Activated T-helper 17 cell treated with anti-CD3 and anti-CD28 coated beads, Interleukin-2, amount 50 U/mL, for 72 hours (primary cell): ENCODE data around the gene GPR146. TPM values are rescaled to one million over a fixed set of nuclear protein-coding genes. Genes with fewer than 3 reads are reported as not detected.
A peak's percentile ranks its signal among the peaks of the same experiment; 100 is the strongest.
"Not testable (repeated sequence)": the region's sequence is repeated elsewhere in the genome, so short reads cannot be mapped to it uniquely, and the experiment has no call there.

Experiments
- ATAC-seq: fragments of 150-1000 bp; cut with Tn5 transposase; replicated peaks from 2 replicates; pipeline ENCODE4 v1.10.0; 2021; ENCODE audit warnings: mild to moderate bottlenecking, moderate library complexity
- H3K27ac Mint-ChIP-seq: one replicate; pipeline ENCODE4 v1.8.0; 2022; ENCODE audit warnings: mixed read lengths
- H3K27me3 Mint-ChIP-seq: one replicate; pipeline ENCODE4 v1.8.0; 2022; ENCODE audit warnings: mixed read lengths
- H3K36me3 Mint-ChIP-seq: one replicate; pipeline ENCODE4 v1.8.0; 2022; ENCODE audit warnings: low read depth, mild to moderate bottlenecking, mixed read lengths
- H3K4me1 Mint-ChIP-seq: one replicate; pipeline ENCODE4 v1.8.0; 2022; ENCODE audit warnings: mixed read lengths
- H3K4me3 Mint-ChIP-seq: one replicate; pipeline ENCODE4 v1.8.0; 2022; ENCODE audit warnings: mild to moderate bottlenecking, mixed read lengths
- H3K9me3 Mint-ChIP-seq: one replicate; pipeline ENCODE4 v1.8.0; 2022; ENCODE audit warnings: mixed read lengths
- total RNA-seq, 2 donors: library from RNA; stranded (reverse); gene quantifications; one replicate each; pipeline ENCODE4 v1.2.3, GENCODE V29; 2022

The GPR146 gene
- total RNA-seq, 2 donors from 2014 or later, result 2.0 to 14.9 TPM

- Mint-ChIP-seq H3K27ac (peak overlapping the region; percentile 55), H3K27me3 (no peaks in the 10 kb centered on the region), H3K4me3 (peak overlapping the region; percentile 70), H3K9me3 (no peaks in the 10 kb centered on the region), H3K4me1 (peaks cover 11% of the 10 kb centered on the region), H3K36me3 (no peaks in the 10 kb centered on the region)
- ATAC-seq, result peak; percentile 87
These were observed 16.1 kb upstream of the GPR146 start for GRCh38 chr7:1028044-1028770.

GRCh38 chr7:1028775-1029636 is 15.3 kb upstream of the GPR146 start:
- ATAC-seq, result peak; percentile 94
- Mint-ChIP-seq H3K4me1 (peaks cover 18% of the 10 kb centered on the region), H3K36me3 (no peaks in the 10 kb centered on the region), H3K4me3 (peak overlapping the region; percentile 70), H3K9me3 (no peaks in the 10 kb centered on the region), H3K27ac (peak overlapping the region; percentile 55), H3K27me3 (no peaks in the 10 kb centered on the region)

DNA sequence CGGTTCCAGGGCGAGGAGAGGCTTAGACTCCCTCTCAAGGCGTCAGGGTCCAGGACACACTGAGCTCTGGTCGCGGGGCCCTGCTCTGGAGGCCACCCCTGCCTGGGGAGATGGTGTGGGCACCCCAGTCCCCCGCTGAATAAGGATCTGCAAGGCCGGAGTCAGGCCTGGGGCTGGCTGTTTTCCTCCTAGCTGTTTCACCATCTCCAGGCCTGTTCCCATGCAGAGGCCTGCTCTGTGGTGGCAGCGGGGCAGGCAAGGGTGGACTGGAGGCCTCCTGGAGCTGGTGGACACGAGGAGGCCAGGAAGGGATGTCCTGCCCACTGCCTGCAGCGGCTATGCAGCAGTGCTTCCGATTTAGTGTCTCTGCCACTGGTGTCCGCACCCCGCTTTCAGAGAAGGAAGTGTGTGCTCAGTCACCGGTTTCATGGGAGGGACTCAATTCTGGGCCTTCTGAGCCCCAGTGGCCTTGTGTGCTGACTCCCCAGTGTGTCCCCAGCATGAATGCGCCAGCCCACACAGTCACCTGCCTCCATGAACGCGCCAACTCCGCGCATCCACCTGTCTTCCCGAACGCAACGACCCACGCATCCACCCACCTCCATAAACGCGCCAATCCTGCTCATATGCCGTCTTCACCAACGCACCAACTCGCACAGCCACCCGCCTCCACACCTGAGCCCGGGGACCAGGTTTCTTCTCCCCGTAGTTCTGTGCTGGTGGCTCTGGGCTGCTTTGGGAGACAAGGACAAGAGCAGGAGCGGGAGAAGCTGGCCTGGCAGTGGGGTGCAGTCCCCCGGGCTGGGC is 14.5 kb upstream of the GPR146 start:
- Mint-ChIP-seq H3K4me1 (peaks cover 22% of the 10 kb centered on the region), H3K36me3 (no peaks in the 10 kb centered on the region)

GRCh38 chr7:1030444-1031070 is 13.8 kb upstream of the GPR146 start:
- peaks cover 22% of the 10 kb centered on the region for H3K4me1 Mint-ChIP-seq
- no peaks in the 10 kb centered on the region for H3K36me3 Mint-ChIP-seq
- peak overlapping the region; percentile 35 for H3K27ac Mint-ChIP-seq
- no peak for ATAC-seq
- no peaks in the 10 kb centered on the region for H3K9me3 Mint-ChIP-seq
- H3K27me3 Mint-ChIP-seq, result no peaks in the 10 kb centered on the region
- peak overlapping the region; percentile 70 for H3K4me3 Mint-ChIP-seq

More for the DNA sequence above, 14.5 kb upstream of the GPR146 start:
- Mint-ChIP-seq H3K27ac (no peak overlapping the region), H3K27me3 (no peaks in the 10 kb centered on the region), H3K9me3 (no peaks in the 10 kb centered on the region), H3K4me3 (peak overlapping the region; percentile 70)
- ATAC-seq, result no peak

DNA sequence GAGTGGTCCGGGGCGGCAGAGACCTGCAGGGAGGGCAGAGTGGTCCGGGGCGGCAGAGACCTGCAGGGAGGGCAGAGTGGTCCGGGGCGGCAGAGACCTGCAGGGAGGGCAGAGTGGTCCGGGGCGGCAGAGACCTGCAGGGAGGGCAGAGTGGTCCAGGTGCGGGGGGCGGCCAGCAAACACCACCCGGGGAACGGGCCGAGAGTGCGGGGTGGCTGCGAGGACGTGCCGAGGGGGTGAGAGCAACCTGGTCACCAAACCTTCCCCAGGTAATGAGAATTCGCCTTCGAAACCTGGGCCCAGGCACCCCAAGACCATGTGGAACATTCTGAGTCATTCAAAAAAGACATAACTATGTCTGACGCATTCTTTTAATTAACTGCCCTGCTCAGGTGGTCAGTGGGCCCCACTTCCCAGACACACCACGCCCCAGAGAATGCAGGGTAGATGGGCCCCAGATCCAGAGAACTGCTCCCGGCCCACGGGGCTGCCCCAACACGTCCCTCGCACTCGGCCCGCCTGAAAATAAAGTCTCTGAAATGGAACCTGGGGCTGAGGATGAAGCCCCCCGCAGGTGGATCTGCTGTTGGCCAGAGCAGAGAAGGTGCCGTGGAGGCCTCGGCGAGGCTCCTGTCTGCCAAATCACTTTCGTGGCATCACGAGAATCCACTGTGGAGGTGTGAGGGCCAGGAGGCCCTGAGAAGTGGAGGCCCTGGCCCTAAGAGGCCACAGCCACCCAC is 12.5 kb upstream of the GPR146 start:
- Mint-ChIP-seq H3K27ac (no peak overlapping the region), H3K9me3 (no peaks in the 10 kb centered on the region), H3K27me3 (no peaks in the 10 kb centered on the region), H3K4me1 (peaks cover 22% of the 10 kb centered on the region), H3K4me3 (no peak overlapping the region), H3K36me3 (no peaks in the 10 kb centered on the region)
- ATAC-seq, result no peak

DNA sequence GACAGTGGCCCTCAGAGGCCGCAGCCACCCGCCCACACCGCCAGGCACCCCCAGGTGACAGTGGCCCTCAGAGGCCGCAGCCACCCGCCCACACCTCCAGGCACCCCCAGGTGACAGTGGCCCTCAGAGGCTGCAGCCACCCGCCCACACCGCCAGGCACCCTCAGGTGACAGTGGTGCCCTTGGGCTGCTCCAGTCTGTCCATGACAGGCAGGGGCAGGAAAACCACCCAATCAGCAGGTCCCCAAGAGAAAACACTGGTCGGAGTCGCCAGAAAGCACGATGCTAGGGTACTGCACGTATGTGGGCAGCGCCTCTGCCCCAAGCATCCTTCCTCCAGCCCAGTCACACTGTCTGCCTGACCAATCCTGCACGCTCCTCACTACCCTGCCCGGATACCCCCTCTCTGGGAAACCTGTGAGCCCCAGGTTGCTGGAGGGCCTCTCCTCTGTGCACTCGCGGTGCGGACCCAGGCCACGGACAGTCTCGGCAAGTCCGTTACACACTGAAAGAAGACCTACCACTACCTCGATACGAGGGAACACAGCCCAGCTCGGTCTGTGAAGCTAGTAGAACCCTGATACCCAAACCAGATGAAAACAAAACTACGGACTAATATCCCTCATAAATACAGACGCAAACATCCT is 11.7 kb upstream of the GPR146 start:
- Mint-ChIP-seq H3K9me3 (no peaks in the 10 kb centered on the region), H3K27ac (peak overlapping the region; percentile 50), H3K36me3 (no peaks in the 10 kb centered on the region), H3K4me1 (peaks cover 22% of the 10 kb centered on the region), H3K27me3 (no peaks in the 10 kb centered on the region), H3K4me3 (peak overlapping the region; percentile 57)
- ATAC-seq, result no peak

DNA sequence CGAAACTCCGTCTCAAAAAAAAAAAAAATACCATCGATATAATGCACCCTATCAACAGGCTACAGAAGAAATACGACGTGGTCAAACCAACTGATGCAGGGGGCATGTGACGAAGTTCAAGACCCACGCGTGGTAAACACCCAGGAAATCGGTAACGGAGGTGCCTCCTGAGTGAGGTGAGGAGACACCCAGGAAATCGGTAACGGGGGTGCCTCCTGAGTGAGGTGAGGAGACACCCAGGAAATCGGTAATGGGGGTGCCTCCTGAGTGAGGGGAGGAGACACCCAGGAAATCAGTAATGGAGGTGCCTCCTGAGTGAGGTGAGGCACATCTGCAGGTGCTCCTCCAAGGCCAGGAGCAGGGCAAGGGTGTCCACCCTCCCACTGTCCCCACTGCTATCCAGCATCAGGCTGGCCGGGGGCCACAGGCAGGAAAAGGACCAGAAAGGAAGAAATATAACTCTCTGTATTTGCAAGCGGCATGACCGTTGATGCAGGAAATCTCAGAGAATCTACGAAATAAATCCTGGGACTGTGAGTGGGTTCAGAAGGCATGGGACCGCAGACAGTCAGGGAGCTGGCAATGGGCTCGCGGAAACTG is 10.7 kb upstream of the GPR146 start:
- Mint-ChIP-seq H3K9me3 (no peaks in the 10 kb centered on the region), H3K4me1 (peaks cover 22% of the 10 kb centered on the region), H3K36me3 (no peaks in the 10 kb centered on the region), H3K4me3 (peak overlapping the region; percentile 57), H3K27me3 (no peaks in the 10 kb centered on the region), H3K27ac (peak overlapping the region; percentile 50)
- ATAC-seq, result no peak

GRCh38 chr7:1034769-1035168 is 9.6 kb upstream of the GPR146 start:
- H3K27ac Mint-ChIP-seq, H3K4me3 Mint-ChIP-seq, H3K27me3 Mint-ChIP-seq, H3K9me3 Mint-ChIP-seq, H3K36me3 Mint-ChIP-seq, ATAC-seq: not testable (repeated sequence)
- peaks cover 17% of the 10 kb centered on the region for H3K4me1 Mint-ChIP-seq

DNA sequence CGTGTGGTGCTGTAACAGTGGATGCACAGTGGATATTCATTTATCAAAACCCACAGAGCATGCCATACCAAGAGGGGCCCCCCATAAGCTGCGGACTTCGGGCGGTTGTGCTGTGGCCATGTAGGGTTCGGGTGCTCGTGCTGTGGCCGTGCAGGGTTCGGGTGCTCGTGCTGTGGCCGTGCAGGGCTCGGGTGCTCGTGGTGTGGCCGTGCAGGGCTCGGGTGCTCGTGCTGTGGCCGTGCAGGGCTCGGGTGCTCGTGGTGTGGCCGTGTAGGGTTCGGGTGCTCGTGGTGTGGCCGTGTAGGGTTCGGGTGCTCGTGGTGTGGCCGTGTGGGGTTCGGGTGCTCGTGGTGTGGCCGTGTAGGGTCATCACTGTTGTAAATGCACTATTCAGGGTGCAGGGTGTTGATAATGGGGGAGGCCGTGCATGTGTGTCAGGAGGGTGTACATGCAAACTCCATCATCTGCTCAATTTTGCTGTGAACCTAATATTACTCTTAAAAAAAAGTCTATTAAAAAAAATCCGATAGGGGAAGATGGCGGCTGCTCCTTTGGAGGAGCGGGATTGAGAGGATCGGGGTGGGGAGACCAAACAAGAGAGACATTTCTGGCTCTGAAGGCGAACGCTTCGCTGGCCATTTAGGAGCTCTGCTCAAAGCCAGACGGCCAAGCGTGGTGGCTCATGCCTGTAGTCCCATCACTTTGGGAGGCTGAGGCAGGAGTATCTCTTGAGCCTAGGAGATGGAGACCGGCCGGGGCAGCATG is 8.0 kb upstream of the GPR146 start:
- H3K4me1 Mint-ChIP-seq, result peaks cover 17% of the 10 kb centered on the region
- not testable (repeated sequence) for H3K4me3 Mint-ChIP-seq, H3K27me3 Mint-ChIP-seq, H3K36me3 Mint-ChIP-seq, H3K27ac Mint-ChIP-seq, ATAC-seq, H3K9me3 Mint-ChIP-seq

DNA sequence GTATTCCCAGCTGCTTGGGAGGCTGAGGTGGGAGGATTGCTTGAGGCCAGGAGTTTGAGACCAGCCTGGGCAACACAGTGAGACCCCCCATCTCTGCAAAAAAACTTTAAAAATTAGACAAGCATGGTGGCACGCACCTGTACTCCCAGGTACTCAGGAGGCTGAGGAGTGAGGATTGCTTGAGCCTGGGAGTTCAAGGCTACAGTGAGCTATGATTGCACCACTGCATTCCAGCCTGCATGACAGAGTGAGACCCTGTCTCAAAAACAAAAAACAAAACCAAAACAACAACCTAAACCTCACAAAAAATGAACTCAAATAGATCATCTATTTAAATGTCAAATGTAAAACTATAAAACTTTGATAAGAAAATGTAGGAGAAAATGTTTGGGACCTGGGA is 4.1 kb upstream of the GPR146 start:
- ATAC-seq, H3K9me3 Mint-ChIP-seq, H3K4me1 Mint-ChIP-seq, H3K4me3 Mint-ChIP-seq, H3K27me3 Mint-ChIP-seq, H3K36me3 Mint-ChIP-seq, H3K27ac Mint-ChIP-seq: not testable (repeated sequence)

DNA sequence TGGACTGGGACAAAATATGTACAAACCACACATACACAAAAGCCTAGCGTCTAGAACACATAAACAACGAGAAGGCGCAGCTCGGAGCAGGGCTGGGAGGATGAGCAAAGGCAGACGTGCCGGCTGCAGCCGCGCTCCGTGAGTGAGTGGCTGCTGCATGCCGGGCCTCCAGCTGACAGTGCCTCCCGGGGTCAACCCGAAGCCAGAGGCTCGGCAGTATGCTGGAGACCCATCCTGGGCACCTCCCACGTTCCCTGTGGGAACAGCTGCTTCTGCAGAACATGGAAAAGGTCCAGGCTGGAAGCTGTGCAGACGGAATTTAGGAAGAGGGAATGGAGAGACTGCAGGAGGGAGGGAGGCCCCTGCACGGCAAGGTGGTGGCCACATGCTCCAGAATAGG is 3.6 kb upstream of the GPR146 start:
- H3K27ac Mint-ChIP-seq, result no peak overlapping the region

More for the DNA sequence above, 3.6 kb upstream of the GPR146 start:
- no peak overlapping the region for H3K4me3 Mint-ChIP-seq
- H3K4me1 Mint-ChIP-seq, result peaks cover 9% of the 10 kb centered on the region
- no peaks in the 10 kb centered on the region for H3K27me3 Mint-ChIP-seq
- no peak for ATAC-seq
- no peaks in the 10 kb centered on the region for H3K9me3 Mint-ChIP-seq
- no peaks in the 10 kb centered on the region for H3K36me3 Mint-ChIP-seq
